HG03060 (cell line): ENCODE data around the gene COL6A2.
"Not testable (repeated sequence)": the region's sequence is repeated elsewhere in the genome, so short reads cannot be mapped to it uniquely, and the experiment has no call there.

ENCODE experiments used
- ATAC-seq: cut with Tn5 transposase; IDR thresholded peaks from one replicate; pipeline ENCODE4 v1.9.1; 2021; ENCODE audit warnings: low read depth, moderate number of reproducible peaks; ENCODE audit not compliant: unreplicated experiment

Gene COL6A2

DNA sequence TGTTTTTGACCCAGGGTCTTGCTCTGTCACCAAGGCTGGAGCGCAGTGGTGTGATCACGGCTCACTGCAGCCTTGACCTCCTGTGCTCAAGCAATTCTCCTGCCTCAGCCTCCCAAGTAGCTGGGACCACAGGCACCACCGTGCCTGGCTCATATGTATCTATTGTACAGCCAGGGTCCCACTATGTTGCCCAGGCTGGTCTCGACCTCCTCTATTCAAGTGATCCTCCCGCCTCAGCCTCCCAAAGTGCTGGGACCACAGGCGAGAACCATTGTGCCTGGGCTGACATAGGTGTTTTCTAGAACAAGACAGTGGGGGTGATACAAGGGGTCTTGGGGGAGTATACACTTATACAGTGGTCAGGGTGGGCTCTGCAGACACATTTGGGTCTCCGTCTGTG, 40.0 kb downstream of the COL6A2 start:
- no peak for ATAC-seq

GRCh38 chr21:46138383-46138970, 40.6 kb downstream of the COL6A2 start:
- ATAC-seq = no peak

DNA sequence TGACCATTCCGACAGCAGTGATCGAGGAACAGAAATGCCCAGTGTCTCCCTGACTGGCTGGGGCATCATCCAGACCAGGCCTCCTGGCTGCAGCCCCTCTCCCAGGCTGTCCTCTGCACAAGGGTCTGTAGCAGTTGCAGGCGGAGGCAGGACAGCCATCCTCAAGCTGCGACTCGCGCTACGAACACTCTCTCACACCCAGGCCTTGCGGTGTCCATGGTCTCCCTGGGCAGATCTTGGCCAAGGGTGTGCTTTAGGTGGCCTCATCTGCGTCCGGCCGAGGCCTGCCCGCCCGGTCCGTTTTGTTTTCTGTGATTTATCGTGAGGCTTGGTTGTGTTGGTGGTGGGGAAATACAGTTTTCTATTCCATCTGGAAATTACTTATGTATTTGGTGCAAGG, 41.8 kb downstream of the COL6A2 start:
- ATAC-seq = no peak

DNA sequence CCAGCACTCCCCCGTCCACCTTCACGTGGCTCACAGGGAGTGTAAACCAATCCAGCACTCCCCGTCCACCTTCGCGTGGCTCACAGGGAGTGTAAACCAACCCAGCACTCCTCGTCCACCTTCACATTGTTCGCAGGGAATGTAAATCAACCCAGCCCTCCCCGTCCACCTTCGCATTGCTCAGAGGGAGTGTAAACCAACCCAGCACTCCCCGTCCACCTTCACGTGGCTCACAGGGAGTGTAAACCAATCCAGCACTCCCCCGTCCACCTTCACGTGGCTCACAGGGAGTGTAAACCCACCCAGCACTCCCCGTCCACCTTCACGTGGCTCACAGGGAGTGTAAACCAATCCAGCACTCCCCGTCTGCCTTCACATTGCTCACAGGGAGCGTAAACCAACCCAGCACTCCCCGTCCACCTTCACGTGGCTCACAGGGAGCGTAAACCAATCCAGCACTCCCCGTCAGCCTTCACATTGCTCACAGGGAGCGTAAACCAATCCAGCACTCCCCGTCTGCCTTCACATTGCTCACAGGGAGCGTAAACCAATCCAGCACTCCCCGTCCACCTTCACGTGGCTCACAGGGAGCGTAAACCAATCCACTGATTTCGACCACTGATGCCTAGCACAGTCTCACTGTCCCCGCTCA, 42.6 kb downstream of the COL6A2 start:
- not testable (repeated sequence) for ATAC-seq

DNA sequence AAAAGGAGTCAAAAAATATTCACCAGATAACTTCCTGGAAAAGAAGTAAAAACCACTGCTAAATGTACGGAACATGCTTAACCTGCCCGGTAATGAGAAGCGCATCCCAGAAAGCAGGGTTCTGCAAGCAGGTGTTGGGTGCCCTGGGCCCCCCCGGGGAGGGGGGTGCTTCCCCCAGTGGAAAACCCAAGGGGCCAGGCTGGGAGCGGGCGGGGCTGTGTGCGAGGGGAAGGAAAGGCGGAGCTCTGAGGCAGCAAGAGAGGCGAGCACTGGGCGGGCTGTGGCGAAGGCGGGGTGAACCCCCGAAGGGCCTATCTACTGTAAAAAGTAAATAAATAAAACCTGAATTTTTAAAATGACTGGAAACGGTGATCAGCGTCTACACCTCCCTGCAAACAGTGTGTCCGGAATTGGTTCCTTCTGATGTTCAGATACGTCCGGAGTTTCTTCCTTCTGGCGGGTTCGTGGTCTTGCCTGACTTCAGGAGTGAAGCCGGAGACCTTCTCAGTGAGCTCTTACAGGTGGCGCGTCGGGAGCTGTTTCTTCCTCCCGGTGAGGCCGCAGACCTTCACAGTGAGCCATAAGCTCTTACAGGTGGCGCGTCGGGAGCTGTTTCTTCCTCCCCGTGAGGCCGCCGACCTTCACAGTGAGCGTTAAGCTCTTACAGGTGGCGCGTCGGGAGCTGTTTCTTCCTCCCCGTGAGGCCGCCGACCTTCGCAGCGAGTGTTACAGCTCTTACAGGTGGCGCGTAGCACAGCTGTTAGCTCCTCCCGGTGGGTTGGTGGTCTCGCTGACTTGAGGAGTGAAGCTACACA, 44.1 kb downstream of the COL6A2 start:
- no peak for ATAC-seq

GRCh38 chr21:46142582-46143473, 44.9 kb downstream of the COL6A2 start:
- no peak for ATAC-seq

DNA sequence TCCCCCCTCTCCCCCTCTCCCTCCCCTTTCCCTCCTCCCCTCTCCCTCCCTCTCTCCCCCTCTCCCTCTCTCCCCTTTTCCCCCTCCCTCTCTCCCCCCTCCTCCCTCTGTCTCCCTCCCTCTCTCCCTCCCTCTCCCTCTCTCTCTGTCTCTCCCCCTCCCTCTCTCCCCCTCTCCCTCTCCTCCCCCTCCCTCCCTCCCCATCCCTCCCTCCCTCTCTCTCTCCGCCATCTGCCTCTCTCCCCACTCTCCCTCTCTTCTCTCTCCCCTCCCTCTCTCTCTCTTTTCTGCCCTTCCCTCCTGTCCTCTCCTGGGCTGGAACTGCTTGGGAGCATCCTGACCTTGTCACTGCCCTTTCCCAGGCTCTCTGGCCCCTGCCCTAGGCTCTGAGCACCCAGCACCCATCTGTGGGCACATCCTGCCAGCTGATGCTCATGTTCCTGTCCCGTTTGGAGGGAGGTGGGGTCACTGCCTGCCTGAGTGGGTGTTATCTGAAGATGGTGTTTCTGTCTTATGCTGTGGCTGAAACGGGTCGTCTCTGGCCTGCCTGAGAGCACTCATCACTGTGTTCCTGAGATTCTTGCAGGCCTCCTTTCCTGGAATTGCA, 46.7 kb downstream of the COL6A2 start:
- ATAC-seq = no peak

DNA sequence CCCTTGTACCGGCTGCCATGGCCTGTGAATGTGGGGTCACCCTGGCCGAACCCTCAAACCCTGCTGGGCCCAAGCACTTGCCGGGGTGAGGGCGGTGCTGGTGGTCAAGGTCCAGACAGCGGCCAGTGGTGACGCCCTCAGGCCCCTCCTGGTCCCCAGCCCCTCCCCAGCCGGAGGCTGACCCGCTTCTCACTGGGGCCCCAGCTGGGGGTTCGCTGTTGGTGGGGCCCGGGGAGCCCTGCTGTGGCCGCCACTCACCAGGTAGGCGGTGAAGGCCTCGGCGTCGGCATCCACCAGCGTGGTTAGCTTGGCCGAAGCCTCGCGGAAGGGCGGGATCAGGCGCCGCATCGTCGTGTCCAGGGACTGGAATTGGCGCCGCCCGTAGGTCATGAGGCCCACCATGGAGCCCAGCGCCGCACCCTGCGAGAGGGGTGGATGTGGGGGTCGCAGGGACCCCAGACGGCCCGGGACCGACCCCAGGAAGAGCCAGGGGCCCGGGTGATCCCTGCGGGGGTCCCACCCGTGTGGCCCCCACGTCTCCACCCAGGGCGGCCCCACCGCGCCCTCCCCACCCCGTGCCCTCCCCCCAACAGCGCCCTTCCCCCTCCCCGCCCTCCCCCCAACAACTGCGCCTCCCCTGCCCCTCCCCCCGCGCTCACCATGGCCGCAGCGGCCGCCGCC, 47.4 kb downstream of the COL6A2 start:
- no peak for ATAC-seq

DNA sequence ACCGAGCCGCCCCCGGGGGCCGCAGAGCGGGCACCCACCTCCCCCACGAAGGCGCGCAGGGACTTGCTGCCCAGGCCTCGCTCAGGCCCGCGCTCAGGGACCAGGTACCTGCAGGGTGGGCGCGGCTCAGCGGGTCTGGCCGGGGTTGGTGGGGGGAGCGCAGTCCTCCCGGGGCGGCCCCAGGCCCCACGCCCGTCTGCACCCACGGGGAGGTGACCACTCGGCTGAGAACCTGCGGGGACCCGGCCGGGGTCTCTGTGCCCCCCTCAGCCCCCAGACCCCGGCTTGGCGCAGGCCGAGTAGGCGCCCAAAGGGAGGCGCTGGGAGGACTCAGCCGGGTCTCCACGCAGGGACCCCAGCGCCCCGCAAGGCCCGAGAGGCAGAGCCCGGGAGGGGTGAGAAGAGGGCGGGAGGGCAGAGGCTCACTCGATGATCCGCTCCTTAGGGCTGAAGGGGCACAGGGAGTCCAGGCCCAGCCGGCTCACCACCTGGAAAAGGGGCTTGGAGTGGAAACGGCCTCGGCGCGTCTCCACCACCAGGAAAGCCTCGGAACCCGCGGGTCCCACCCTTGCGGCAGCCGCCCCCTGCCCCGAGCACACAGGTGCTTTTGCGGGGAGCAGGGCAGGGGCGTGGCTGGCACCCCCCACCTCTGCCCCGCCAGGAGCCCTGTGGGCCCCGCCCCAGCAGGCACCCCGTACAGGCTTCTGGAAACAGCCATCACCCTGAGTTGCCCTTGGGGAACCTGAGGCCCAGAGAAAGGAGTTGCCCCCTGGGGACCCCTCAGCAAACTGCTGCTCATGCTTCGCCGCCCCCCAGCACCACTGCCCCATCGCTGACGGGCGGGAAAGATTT, 48.2 kb downstream of the COL6A2 start:
- ATAC-seq = no peak

GRCh38 chr21:46146856-46147255, 48.9 kb downstream of the COL6A2 start:
- no peak for ATAC-seq

GRCh38 chr21:46147429-46147828, 49.5 kb downstream of the COL6A2 start:
- ATAC-seq = not testable (repeated sequence)

DNA sequence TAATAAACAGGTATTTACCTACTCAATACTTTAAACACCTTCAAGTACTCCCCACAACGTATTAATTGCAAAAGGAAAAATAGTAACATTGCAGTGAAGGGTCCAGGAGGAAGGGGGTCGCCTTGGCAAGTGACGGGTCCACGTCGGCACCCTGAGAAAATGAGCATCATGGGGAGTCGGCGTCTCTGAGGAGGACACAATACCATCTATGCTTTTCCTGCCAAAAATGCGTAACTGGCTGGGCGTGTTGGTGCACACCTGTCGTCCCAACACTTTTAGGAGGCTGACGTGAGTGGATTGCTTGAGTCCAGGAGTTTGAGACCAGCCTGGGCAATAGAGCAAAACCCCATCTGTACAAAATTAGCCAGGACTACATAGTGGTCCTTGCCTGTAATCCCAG, 50.2 kb downstream of the COL6A2 start:
- ATAC-seq = no peak

- no peak for ATAC-seq
These were observed 51.4 kb downstream of the COL6A2 start for GRCh38 chr21:46149205-46149901.

- no peak for ATAC-seq
These were observed 52.2 kb downstream of the COL6A2 start for GRCh38 chr21:46150073-46150472.

DNA sequence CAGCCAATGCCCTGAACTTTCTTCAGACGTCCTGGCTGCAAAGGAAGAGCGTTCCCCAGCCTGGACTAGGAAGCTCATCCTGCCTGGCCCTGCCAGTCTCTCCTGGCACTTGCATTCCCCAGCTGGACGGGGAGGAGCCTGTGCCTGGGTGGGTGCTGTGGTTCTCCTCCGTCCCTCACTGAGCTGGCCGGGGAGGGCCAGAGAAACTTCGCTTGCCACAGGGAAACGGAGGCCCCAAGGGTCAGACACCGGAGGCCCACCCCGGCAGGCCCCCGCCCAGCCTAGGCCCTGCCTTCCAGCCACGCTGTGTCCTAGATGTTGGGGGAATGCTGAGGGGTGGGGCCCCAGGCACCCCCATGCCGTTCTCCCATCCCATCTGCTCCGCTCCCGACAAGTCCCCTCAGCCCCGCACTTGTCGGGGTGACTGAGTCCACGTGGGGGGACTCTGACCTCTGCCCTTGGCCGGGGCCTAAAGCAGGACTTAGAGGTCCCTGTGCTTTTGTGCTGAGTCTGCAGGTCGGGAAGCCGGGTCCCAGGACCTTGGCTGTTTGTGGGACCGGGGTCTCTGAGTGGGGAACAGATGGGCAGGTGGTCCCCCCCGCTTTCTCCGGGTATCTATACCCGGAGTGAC, 52.7 kb downstream of the COL6A2 start:
- ATAC-seq = no peak

DNA sequence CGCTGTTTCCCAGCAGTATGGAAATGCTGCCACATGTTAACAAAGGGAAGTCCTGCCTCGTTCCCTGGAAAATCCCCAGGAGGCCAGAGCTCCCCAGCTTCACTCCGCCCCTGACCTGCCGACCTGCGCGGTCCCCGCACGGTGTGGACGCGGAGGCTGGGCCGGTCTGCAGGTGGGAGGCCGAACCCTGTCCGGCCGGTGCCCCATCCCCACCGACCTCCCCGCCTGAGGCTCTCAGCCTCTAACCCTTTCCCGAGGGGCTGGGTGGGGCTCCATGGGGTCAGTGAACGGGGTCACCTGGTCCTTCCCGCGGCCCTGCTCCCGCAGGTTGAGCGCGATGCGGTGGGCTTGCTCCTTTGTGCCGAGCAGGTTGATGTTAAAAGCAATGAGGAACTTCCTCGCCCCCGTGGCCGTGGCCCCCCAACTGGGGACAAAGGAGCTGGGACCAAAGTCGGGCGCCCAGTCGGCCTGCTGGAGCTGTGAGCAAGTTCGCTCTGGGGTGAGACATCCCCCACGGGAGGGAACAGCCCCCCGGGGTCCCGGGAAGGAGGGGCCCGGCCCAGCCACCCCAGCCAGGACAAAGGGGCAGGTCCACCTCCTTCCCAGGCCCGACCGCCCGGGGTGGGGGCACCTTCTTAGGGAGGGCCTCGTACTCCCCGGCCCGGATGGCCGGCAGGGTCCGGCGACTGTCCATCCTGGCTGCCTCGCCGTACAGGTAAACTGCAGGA, 53.5 kb downstream of the COL6A2 start:
- no peak for ATAC-seq
